GM23248 (cell line): Measurements from ENCODE around the gene ARAP1. TPM values are rescaled to one million over a fixed set of nuclear protein-coding genes. Genes with fewer than 3 reads are reported as not detected.

Source experiments
- DNase-seq: peaks from one replicate; pipeline ENCODE4 v3.0.0-alpha.2; 2015
- H2AFZ ChIP-seq: fragments of 200-600 bp; sonication (generic); 2 replicates; pipeline ENCODE4 v1.6.1; 2016; ENCODE audit warnings: antibody characterized with exemption
- H3F3A ChIP-seq: fragments of 200-600 bp; sonication (generic); 2 replicates; pipeline ENCODE4 v1.6.1; 2016; ENCODE audit warnings: mild to moderate bottlenecking, antibody characterized with exemption, mixed run types; ENCODE audit not compliant: insufficient read depth
- H3K27ac ChIP-seq: fragments of 200-600 bp; sonication (generic); 2 replicates; pipeline ENCODE4 v1.5.1; 2016; ENCODE audit warnings: mild to moderate bottlenecking
- H3K27me3 ChIP-seq: fragments of 200-600 bp; sonication (generic); replicated peaks from 2 replicates; pipeline ENCODE4 v1.6.1; 2016; ENCODE audit warnings: mild to moderate bottlenecking; ENCODE audit not compliant: insufficient read depth
- H3K36me3 ChIP-seq: fragments of 200-600 bp; sonication (generic); 2 replicates; pipeline ENCODE4 v1.6.1; 2016; ENCODE audit warnings: low read depth, mild to moderate bottlenecking
- H3K4me1 ChIP-seq: fragments of 200-600 bp; sonication (generic); 2 replicates; pipeline ENCODE4 v1.6.1; 2016; ENCODE audit warnings: mild to moderate bottlenecking; ENCODE audit not compliant: insufficient read depth
- H3K4me2 ChIP-seq: fragments of 200-600 bp; sonication (generic); one replicate; pipeline ENCODE4 v1.6.1; 2016; ENCODE audit warnings: mild to moderate bottlenecking; ENCODE audit not compliant: unreplicated experiment
- H3K4me3 ChIP-seq: fragments of 200-600 bp; sonication (generic); 2 replicates; pipeline ENCODE4 v1.5.1; 2016; ENCODE audit warnings: mild to moderate bottlenecking
- H3K79me2 ChIP-seq: fragments of 200-600 bp; sonication (generic); 2 replicates; pipeline ENCODE4 v1.6.1; 2016; ENCODE audit warnings: mild to moderate bottlenecking; ENCODE audit not compliant: insufficient read depth
- H3K9ac ChIP-seq: fragments of 200-600 bp; sonication (generic); 2 replicates; pipeline ENCODE4 v1.6.1; 2016; ENCODE audit warnings: mild to moderate bottlenecking
- H3K9me2 ChIP-seq: fragments of 200-600 bp; sonication (generic); 2 replicates; pipeline ENCODE4 v1.6.1; 2016; ENCODE audit warnings: mixed run types, mild to moderate bottlenecking, moderate library complexity; ENCODE audit not compliant: insufficient read depth
- H3K9me3 ChIP-seq: fragments of 200-600 bp; sonication (generic); one replicate; pipeline ENCODE4 v1.6.1; 2017; ENCODE audit warnings: low read depth
- H4K20me1 ChIP-seq: fragments of 200-600 bp; sonication (generic); 2 replicates; pipeline ENCODE4 v1.6.0; 2016; ENCODE audit not compliant: insufficient read depth
- EZH2 ChIP-seq: fragments of 200-600 bp; sonication (generic); IDR thresholded peaks from 2 replicates; pipeline ENCODE4 v1.6.1; 2018; ENCODE audit warnings: antibody characterized with exemption, mild to moderate bottlenecking; ENCODE audit not compliant: insufficient read depth, poor library complexity, severe bottlenecking
- EZH2phosphoT487 ChIP-seq: fragments of 200-600 bp; sonication (generic); IDR thresholded peaks from 2 replicates; pipeline ENCODE4 v1.6.1; 2018; ENCODE audit warnings: antibody characterized with exemption, moderate library complexity, mild to moderate bottlenecking, low read depth; ENCODE audit not compliant: insufficient read depth
- WGBS, 2 experiments: methylation state at CpG; one replicate each; pipeline ENCODE4 v1.1.6; 2015 to 2017; ENCODE audit warnings: low lambda C conversion rate in 2 of 2, low coverage in 1 of 2; ENCODE audit errors: missing lambda C conversion rate in 2 of 2; 5-methylcytosine and 5-hydroxymethylcytosine counted together
- in situ Hi-C: fragments of 300-500 bp; cut with MboI; formaldehyde crosslinking; loops from 2 replicates; pipeline ENCODE4 v1.15.0; 2020
- polyA plus RNA-seq: library from polyadenylated mRNA; unstranded; fragments of >200 nt; fragmentation: Nextera tagmentation; extraction: Ambion mirVana; gene quantifications from 2 replicates; pipeline ENCODE4 v1.2.1, GENCODE V29; 2016
- total RNA-seq: library from RNA; depleted of rRNA; stranded (reverse); fragments of >200 nt; shearing (Covaris generic); gene quantifications from 2 replicates; pipeline ENCODE4 v1.2.3, GENCODE V29; 2014

The ARAP1 gene
- total and polyA plus RNA-seq, 2 experiments from 2014 or later = 41.5 to 73.9 TPM

GRCh38 chr11:72773696-72774095 lies 21.5 kb upstream of the ARAP1 start:
- in situ Hi-C loops = no loop called here
- 26 to 36% methylated on average over 6 of the region's 6 CpGs for WGBS, 2 experiments
- H3K27ac ChIP-seq = peak overlapping the region; percentile 61
- H3K9me3 ChIP-seq = no peaks in the 10 kb centered on the region
- no peaks in the 10 kb centered on the region for H3K79me2 ChIP-seq
- H3K4me2 ChIP-seq = no peak overlapping the region
- DNase-seq = no peak
- no peak for TF ChIP-seq EZH2phosphoT487
- no peak for TF ChIP-seq EZH2
- H3K9me2 ChIP-seq = no peaks in the 10 kb centered on the region
- peaks cover 13% of the 10 kb centered on the region for H3F3A ChIP-seq
- H3K36me3 ChIP-seq = no peaks in the 10 kb centered on the region
- peaks cover 16% of the 10 kb centered on the region for H3K4me1 ChIP-seq
- H4K20me1 ChIP-seq = no peaks in the 10 kb centered on the region
- H3K27me3 ChIP-seq = no peaks in the 10 kb centered on the region
- no peak overlapping the region for H3K4me3 ChIP-seq
- H3K9ac ChIP-seq = peak overlapping the region; percentile 30; the same call in 1 of the 2 replicates
- H2AFZ ChIP-seq = no peak overlapping the region

- Histone ChIP-seq H2AFZ (0 out of 2 replicates have a peak overlapping the region, but pooled peaks have one; percentile 36), H3K9ac (peak overlapping the region; percentile 30; the same call in 1 of the 2 replicates), H4K20me1 (no peaks in the 10 kb centered on the region), H3K36me3 (no peaks in the 10 kb centered on the region), H3K9me2 (no peaks in the 10 kb centered on the region), H3K4me1 (peaks cover 16% of the 10 kb centered on the region), H3K4me3 (no peak overlapping the region), H3K79me2 (no peaks in the 10 kb centered on the region), H3K4me2 (peak overlapping the region; percentile 11), H3K27me3 (no peaks in the 10 kb centered on the region), H3K27ac (peak overlapping the region; percentile 61), H3F3A (peaks cover 13% of the 10 kb centered on the region), H3K9me3 (no peaks in the 10 kb centered on the region)
- TF ChIP-seq EZH2 = no peak
- TF ChIP-seq EZH2phosphoT487 = no peak
- DNase-seq = peak; percentile 96
- WGBS, 2 experiments = 0% methylated on average over 5 of the region's 5 CpGs
- in situ Hi-C loops = no loop called here
Measured at GRCh38 chr11:72773291-72773690, 21.1 kb upstream of the ARAP1 start.

- 89 to 91% methylated on average over 12 of the region's 12 CpGs for WGBS, 2 experiments
- Histone ChIP-seq H3K79me2 (no peaks in the 10 kb centered on the region), H3K9ac (no peak overlapping the region)
Measured at GRCh38 chr11:72772059-72772458, 19.9 kb upstream of the ARAP1 start.

GRCh38 chr11:72771507-72771906 lies 19.3 kb upstream of the ARAP1 start:
- in situ Hi-C loops = no loop called here
- Histone ChIP-seq H3K4me2 (no peak overlapping the region), H3K9me2 (no peaks in the 10 kb centered on the region), H4K20me1 (no peaks in the 10 kb centered on the region), H3K9ac (no peak overlapping the region), H3K4me1 (peaks cover 16% of the 10 kb centered on the region), H2AFZ (no peak overlapping the region), H3K27ac (no peak overlapping the region), H3K9me3 (no peaks in the 10 kb centered on the region), H3K79me2 (no peaks in the 10 kb centered on the region), H3K4me3 (no peak overlapping the region), H3F3A (peaks cover 13% of the 10 kb centered on the region), H3K36me3 (no peaks in the 10 kb centered on the region), H3K27me3 (no peaks in the 10 kb centered on the region)
- WGBS, 2 experiments = 32 to 33% methylated on average over 3 to 4 of the region's 4 CpGs
- peak; percentile 83 for DNase-seq
- no peak for TF ChIP-seq EZH2
- no peak for TF ChIP-seq EZH2phosphoT487

More at GRCh38 chr11:72772059-72772458, 19.9 kb upstream of the ARAP1 start:
- Histone ChIP-seq H3K9me3 (no peaks in the 10 kb centered on the region), H3K4me1 (peaks cover 16% of the 10 kb centered on the region), H3K27ac (no peak overlapping the region), H4K20me1 (no peaks in the 10 kb centered on the region), H3K4me2 (no peak overlapping the region), H3K36me3 (no peaks in the 10 kb centered on the region), H3K27me3 (no peaks in the 10 kb centered on the region), H3F3A (peaks cover 13% of the 10 kb centered on the region), H2AFZ (no peak overlapping the region), H3K4me3 (no peak overlapping the region), H3K9me2 (no peaks in the 10 kb centered on the region)
- in situ Hi-C loops = no loop called here
- no peak for DNase-seq
- TF ChIP-seq EZH2phosphoT487 (no peak), EZH2 (no peak)

GRCh38 chr11:72770799-72771198 lies 18.6 kb upstream of the ARAP1 start:
- Histone ChIP-seq H3K4me3 (no peak overlapping the region), H3K9me2 (no peaks in the 10 kb centered on the region), H2AFZ (no peak overlapping the region), H3K36me3 (no peaks in the 10 kb centered on the region), H3K4me1 (peaks cover 16% of the 10 kb centered on the region), H3K4me2 (no peak overlapping the region), H3K9me3 (no peaks in the 10 kb centered on the region), H3K9ac (no peak overlapping the region), H3K27ac (no peak overlapping the region), H3F3A (peaks cover 13% of the 10 kb centered on the region), H3K79me2 (no peaks in the 10 kb centered on the region), H4K20me1 (no peaks in the 10 kb centered on the region), H3K27me3 (no peaks in the 10 kb centered on the region)
- TF ChIP-seq EZH2 (no peak), EZH2phosphoT487 (no peak)
- in situ Hi-C loops = no loop called here
- 93 to 94% methylated on average over 3 of the region's 3 CpGs for whole genome bisulfite sequencing, 2 experiments
- no peak for DNase-seq
